ENCODE measurements around the gene ASXL1.

Gene ASXL1

GRCh38 chr20:32467506-32468312 lies 109.6 kb downstream of the ASXL1 start:
- no peaks in the 10 kb centered on the region for H3K27me3 Mint-ChIP-seq
- no peak for ATAC-seq (replicated peaks; ENCODE audit: extremely low read depth, poor library complexity, severe bottlenecking)
- no peak for DNase-seq (ENCODE audit: low spot score in 2 of 2)
- H3K36me3 Mint-ChIP-seq (ENCODE audit: insufficient read depth), result peaks cover 20% of the 10 kb centered on the region
- no peak overlapping the region for H3K27ac Mint-ChIP-seq (ENCODE audit: low read depth)
- H3K4me1 Mint-ChIP-seq, result no peaks in the 10 kb centered on the region
- H3K4me3 Mint-ChIP-seq, result no peak overlapping the region
- H3K9me3 Mint-ChIP-seq, result no peaks in the 10 kb centered on the region

DNA sequence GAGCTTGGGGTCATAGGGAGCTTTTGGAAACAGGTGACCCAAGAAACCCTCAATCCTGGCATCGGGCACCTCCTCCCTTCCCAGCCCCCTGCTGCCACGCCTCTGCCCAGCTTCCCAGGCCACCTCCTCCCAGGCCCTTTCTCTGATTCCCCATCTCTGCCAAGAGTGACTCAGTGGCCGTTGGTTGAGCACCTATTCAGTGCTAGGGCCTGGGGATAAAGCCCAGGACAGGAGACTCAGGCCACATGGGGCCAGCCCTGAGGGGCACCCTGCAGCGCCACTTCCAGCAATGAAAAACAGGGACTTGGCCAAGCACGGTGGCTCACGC lies 110.1 kb downstream of the ASXL1 start:
- Mint-ChIP-seq H3K4me3 (no peak overlapping the region), H3K36me3 (ENCODE audit: insufficient read depth) (peaks cover 22% of the 10 kb centered on the region), H3K4me1 (no peaks in the 10 kb centered on the region), H3K9me3 (no peaks in the 10 kb centered on the region), H3K27me3 (no peaks in the 10 kb centered on the region), H3K27ac (ENCODE audit: low read depth) (no peak overlapping the region)
- no peak for DNase-seq (ENCODE audit: low spot score in 2 of 2)
- ATAC-seq (replicated peaks; ENCODE audit: extremely low read depth, poor library complexity, severe bottlenecking), result no peak

GRCh38 chr20:32468860-32469259 lies 110.7 kb downstream of the ASXL1 start:
- ATAC-seq (replicated peaks; ENCODE audit: extremely low read depth, poor library complexity, severe bottlenecking) (no peak), DNase-seq (ENCODE audit: low spot score in 2 of 2) (no peak)
- Mint-ChIP-seq H3K4me3 (no peak overlapping the region), H3K27me3 (no peaks in the 10 kb centered on the region), H3K4me1 (no peaks in the 10 kb centered on the region), H3K27ac (ENCODE audit: low read depth) (no peak overlapping the region), H3K36me3 (ENCODE audit: insufficient read depth) (peaks cover 22% of the 10 kb centered on the region), H3K9me3 (no peaks in the 10 kb centered on the region)

- H3K36me3 Mint-ChIP-seq (ENCODE audit: insufficient read depth), result peaks cover 16% of the 10 kb centered on the region
- ATAC-seq (replicated peaks; ENCODE audit: extremely low read depth, poor library complexity, severe bottlenecking), result no peak
- no peaks in the 10 kb centered on the region for H3K27me3 Mint-ChIP-seq
- H3K4me3 Mint-ChIP-seq, result no peak overlapping the region
- no peak overlapping the region for H3K27ac Mint-ChIP-seq (ENCODE audit: low read depth)
- no peaks in the 10 kb centered on the region for H3K9me3 Mint-ChIP-seq
- no peak for DNase-seq (ENCODE audit: low spot score in 2 of 2)
- H3K4me1 Mint-ChIP-seq, result no peaks in the 10 kb centered on the region
These were observed 112.1 kb downstream of the ASXL1 start for GRCh38 chr20:32470025-32470861.

GRCh38 chr20:32470940-32471339 lies 112.8 kb downstream of the ASXL1 start:
- ATAC-seq (replicated peaks; ENCODE audit: extremely low read depth, poor library complexity, severe bottlenecking) (no peak), DNase-seq (ENCODE audit: low spot score in 2 of 2) (no peak)
- peaks cover 4% of the 10 kb centered on the region for H3K4me1 Mint-ChIP-seq
- H3K27me3 Mint-ChIP-seq, result no peaks in the 10 kb centered on the region
- no peak overlapping the region for H3K27ac Mint-ChIP-seq (ENCODE audit: low read depth)
- H3K9me3 Mint-ChIP-seq, result no peaks in the 10 kb centered on the region
- no peak overlapping the region for H3K4me3 Mint-ChIP-seq
- H3K36me3 Mint-ChIP-seq (ENCODE audit: insufficient read depth), result peaks cover 13% of the 10 kb centered on the region

DNA sequence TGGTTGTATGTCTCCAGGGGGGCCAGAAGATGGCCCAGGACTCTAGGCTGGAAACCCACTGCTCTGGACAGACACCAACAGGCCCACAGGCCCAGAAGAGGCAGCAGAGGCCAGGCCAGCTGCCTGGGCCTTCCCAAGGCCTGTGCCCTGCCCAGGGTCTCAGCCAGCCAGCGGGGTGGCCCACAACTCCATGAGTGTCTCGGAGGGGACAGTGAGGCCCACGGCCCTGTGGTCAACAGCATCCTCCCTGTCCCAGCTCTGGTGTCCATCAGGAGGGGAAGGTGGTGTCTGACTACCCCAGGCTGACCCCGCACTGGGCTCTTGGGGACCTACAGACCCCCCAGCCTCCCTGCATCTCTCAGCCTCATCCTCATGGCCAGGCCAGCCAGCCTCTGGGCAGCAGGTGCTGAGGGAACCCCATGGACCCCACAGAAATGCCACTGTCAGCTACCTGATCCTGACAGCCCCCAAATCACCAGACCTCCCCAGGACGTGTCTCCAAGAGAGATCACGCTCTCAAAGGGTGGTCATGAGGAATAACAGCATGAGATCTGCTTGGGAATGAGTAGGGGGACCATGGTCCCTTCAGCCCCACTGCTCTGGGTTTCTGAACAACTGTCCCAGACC lies 114.6 kb downstream of the ASXL1 start:
- H3K36me3 Mint-ChIP-seq (ENCODE audit: insufficient read depth), result peaks cover 15% of the 10 kb centered on the region
- H3K4me3 Mint-ChIP-seq, result no peak overlapping the region
- no peak for DNase-seq (ENCODE audit: low spot score in 2 of 2)
- H3K4me1 Mint-ChIP-seq, result peaks cover 17% of the 10 kb centered on the region
- no peak overlapping the region for H3K27ac Mint-ChIP-seq (ENCODE audit: low read depth)
- no peaks in the 10 kb centered on the region for H3K9me3 Mint-ChIP-seq
- no peaks in the 10 kb centered on the region for H3K27me3 Mint-ChIP-seq
- no peak for ATAC-seq (replicated peaks; ENCODE audit: extremely low read depth, poor library complexity, severe bottlenecking)

GRCh38 chr20:32473231-32474008 lies 115.3 kb downstream of the ASXL1 start:
- Mint-ChIP-seq H3K27me3 (no peaks in the 10 kb centered on the region), H3K36me3 (ENCODE audit: insufficient read depth) (peaks cover 15% of the 10 kb centered on the region), H3K9me3 (no peaks in the 10 kb centered on the region), H3K27ac (ENCODE audit: low read depth) (no peak overlapping the region), H3K4me1 (peaks cover 25% of the 10 kb centered on the region), H3K4me3 (no peak overlapping the region)
- DNase-seq (ENCODE audit: low spot score in 2 of 2) (no peak), ATAC-seq (replicated peaks; ENCODE audit: extremely low read depth, poor library complexity, severe bottlenecking) (no peak)

- H3K4me1 Mint-ChIP-seq, result peaks cover 28% of the 10 kb centered on the region
- peaks cover 15% of the 10 kb centered on the region for H3K36me3 Mint-ChIP-seq (ENCODE audit: insufficient read depth)
- no peaks in the 10 kb centered on the region for H3K9me3 Mint-ChIP-seq
- DNase-seq (ENCODE audit: low spot score in 2 of 2) (no peak), ATAC-seq (replicated peaks; ENCODE audit: extremely low read depth, poor library complexity, severe bottlenecking) (no peak)
- no peak overlapping the region for H3K4me3 Mint-ChIP-seq
- no peaks in the 10 kb centered on the region for H3K27me3 Mint-ChIP-seq
- H3K27ac Mint-ChIP-seq (ENCODE audit: low read depth), result no peak overlapping the region
These were observed 116.0 kb downstream of the ASXL1 start for GRCh38 chr20:32474009-32474716.

DNA sequence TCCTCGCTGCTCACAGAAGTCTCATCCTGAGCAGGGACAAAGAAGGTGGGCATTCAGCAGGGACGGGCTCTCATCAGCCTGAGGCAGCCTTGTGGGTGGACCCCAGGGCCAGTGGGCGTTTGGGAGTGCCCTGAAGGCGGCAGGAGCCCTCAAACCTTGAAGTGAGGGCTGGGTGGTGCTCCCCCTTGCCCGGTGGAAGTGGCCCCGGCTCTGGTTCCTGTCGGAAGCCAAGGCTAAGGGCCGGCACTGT lies 116.5 kb downstream of the ASXL1 start:
- H3K27me3 Mint-ChIP-seq, result no peaks in the 10 kb centered on the region
- H3K4me1 Mint-ChIP-seq, result peaks cover 32% of the 10 kb centered on the region
- no peak overlapping the region for H3K27ac Mint-ChIP-seq (ENCODE audit: low read depth)
- no peak overlapping the region for H3K4me3 Mint-ChIP-seq
- ATAC-seq (replicated peaks; ENCODE audit: extremely low read depth, poor library complexity, severe bottlenecking) (no peak), DNase-seq (ENCODE audit: low spot score in 2 of 2) (no peak)
- H3K36me3 Mint-ChIP-seq (ENCODE audit: insufficient read depth), result peaks cover 15% of the 10 kb centered on the region
- no peaks in the 10 kb centered on the region for H3K9me3 Mint-ChIP-seq

DNA sequence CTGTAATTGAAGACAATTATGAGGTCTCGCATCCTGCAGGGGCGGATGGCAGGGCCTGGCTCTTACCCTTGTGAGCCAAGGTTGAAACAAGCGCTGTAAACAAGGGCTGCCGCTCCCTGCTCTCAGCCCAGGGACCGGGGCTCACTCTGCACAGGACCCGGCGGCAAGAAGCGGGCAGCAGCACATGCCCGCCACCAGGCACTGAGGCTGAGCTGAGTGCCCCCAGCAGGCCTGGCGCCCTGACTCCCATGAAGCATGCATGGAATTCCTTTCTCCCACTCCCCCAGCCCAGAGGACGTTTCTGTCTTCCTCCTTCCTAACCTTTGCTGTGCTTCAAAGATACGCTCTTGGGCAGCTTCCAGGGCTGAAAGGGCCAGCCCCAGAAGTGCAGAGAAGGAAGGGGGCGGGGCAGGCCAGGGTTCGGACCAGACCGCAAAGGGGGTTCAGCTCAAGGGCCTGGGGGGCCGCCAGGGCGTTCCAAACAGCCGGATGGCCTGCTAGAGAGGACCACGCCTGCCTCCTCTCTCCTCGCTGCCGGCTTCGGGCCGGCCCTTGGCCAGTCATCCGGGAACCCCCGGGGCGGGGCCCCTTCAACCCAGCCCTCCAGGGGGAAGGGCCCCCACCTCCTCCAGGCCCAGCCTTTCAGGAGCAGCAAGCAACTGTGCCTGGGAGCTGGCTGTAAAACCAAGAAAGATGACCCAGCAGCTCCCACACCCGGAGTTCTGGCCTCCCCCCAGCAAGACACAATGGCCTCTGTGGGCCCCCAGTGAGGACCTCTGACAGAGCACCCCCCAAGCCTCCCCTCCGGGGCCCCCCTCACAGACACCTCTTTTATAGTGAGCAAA lies 117.1 kb downstream of the ASXL1 start:
- H3K9me3 Mint-ChIP-seq, result no peaks in the 10 kb centered on the region
- H3K36me3 Mint-ChIP-seq (ENCODE audit: insufficient read depth), result peaks cover 17% of the 10 kb centered on the region
- peak overlapping the region; percentile 44 for H3K27ac Mint-ChIP-seq (ENCODE audit: low read depth)
- H3K27me3 Mint-ChIP-seq, result no peaks in the 10 kb centered on the region
- H3K4me3 Mint-ChIP-seq, result no peak overlapping the region
- DNase-seq (ENCODE audit: low spot score in 2 of 2), result no peak
- ATAC-seq (replicated peaks; ENCODE audit: extremely low read depth, poor library complexity, severe bottlenecking), result no peak
- H3K4me1 Mint-ChIP-seq, result peaks cover 38% of the 10 kb centered on the region

DNA sequence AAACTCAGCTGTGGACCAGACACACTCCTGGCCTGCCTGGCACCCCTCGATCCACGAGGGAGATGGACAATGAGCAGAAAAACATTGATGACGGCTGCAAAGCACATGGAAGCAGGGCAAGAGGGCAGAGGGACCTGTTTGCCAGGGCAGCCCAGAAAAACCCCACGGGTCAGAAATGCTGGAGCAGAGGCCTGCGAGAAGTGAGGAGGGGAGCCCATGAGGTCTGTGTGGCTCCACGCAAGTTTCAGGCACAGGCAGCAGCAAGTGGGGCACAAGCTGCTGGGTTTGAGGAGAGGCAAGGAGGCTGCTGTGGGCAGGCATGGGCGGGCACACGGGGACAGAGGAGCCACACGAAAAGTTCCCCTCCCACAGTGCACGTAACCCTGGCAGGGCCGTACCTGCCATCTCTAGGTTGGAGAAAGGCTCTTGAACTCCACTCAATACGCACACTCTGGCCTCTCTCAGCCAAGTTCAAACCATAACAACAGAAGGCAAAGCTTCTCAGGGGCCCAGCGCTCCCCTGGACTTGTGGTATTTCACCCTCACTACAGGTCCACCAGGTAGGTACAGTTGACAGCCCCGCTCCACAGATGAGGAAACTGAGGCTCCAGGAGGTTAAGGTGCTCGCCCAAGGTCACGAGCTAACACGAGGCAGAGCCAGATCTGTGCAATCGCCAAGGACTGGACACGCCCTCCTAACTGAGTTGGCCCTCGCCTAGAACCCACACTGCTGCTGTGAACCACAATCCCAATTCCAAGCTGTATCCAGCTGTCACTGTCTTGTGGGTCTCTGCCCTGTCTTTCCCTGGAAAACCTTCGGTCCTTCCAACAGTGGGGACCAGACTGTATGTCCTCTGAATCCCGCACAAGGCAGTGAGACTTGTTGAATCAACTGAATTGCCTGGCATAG lies 118.8 kb downstream of the ASXL1 start:
- H3K36me3 Mint-ChIP-seq (ENCODE audit: insufficient read depth), result peaks cover 12% of the 10 kb centered on the region
- ATAC-seq (replicated peaks; ENCODE audit: extremely low read depth, poor library complexity, severe bottlenecking) (no peak), DNase-seq (ENCODE audit: low spot score in 2 of 2) (no peak)
- H3K4me3 Mint-ChIP-seq, result peak overlapping the region; percentile 23
- no peaks in the 10 kb centered on the region for H3K27me3 Mint-ChIP-seq
- peaks cover 47% of the 10 kb centered on the region for H3K4me1 Mint-ChIP-seq
- H3K9me3 Mint-ChIP-seq, result no peaks in the 10 kb centered on the region
- H3K27ac Mint-ChIP-seq (ENCODE audit: low read depth), result peak overlapping the region; percentile 44

Data from central memory CD8-positive, alpha-beta T cell (primary cell).